Putamen (tissue), 1 donor: ENCODE results near the gene ZFHX2.

ENCODE experiments used
- DNase-seq: peaks from one replicate; pipeline ENCODE4 v3.0.0-alpha.2; 2016; ENCODE audit warnings: low spot score

The ZFHX2 gene

DNA sequence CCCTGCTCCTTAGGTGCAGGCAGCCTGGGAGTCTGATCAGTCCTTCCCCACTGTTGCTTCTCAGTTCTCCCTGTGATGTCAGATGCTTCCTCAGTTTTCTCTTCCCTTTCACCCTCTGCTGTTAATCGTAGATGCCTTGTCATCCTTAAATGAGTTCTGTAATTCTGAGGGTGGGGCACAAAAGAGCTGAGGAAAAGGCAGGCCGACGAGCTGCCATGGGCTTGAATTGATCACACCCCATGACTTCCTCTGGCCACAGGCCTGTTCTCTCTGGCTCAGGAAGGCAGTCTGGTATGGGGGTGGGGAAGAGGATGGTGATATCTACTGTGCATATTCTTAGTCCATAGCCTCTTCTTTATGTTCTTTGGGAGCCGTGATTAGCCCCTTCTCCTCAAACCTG, 21.3 kb upstream of the ZFHX2 start:
- no peak for DNase-seq

DNA sequence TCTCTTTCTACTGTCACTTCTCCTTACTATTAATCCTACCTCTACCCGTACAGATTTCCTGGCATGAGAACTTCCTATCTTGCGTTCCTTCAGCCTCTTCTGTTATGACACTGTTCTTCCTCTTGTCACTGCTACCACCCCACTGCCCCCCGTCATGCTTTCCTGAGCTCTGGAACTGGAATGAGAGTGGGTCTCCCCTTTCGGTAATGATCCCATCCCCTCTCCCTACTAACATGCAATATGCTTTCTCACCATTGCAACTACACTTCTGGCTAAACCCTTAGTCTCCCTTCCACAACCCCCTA, 20.9 kb upstream of the ZFHX2 start:
- no peak for DNase-seq

- DNase-seq: no peak
Observed at GRCh38 chr14:23571701-23572523, 20.3 kb upstream of the ZFHX2 start.

- DNase-seq: no peak
Observed at GRCh38 chr14:23570806-23571483, 19.4 kb upstream of the ZFHX2 start.

GRCh38 chr14:23569443-23570151, 18.0 kb upstream of the ZFHX2 start:
- DNase-seq: peak; percentile 90

GRCh38 chr14:23568600-23569331, 17.2 kb upstream of the ZFHX2 start:
- DNase-seq: peak; percentile 83

DNA sequence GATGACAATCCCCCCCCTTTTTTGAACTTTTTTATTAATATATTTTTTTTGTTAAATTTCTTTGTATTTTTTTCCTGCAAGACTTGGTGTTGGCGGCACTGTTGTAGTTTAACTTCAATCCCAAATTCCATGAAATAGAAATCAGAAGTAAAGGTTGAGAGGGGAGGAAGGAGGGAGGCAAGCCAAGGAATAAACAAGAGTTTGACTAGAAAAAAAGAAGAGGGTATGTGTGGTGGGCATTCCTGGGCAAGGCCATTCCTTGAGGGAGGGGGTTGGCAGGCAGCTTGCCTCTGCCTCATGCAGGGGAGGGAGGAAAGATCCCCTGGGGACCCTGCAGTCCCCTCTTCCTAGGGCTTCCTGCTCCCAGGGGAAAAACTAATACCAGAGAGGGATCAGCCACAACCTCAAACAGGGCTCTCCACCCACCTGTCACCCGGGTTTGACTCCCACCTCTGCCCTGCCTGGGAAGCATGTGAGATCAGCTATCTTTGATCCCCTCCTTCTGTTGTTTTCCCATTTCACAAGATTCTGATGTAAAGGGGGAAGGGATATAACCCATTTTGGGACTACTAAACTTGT, 16.5 kb upstream of the ZFHX2 start:
- DNase-seq: no peak

DNA sequence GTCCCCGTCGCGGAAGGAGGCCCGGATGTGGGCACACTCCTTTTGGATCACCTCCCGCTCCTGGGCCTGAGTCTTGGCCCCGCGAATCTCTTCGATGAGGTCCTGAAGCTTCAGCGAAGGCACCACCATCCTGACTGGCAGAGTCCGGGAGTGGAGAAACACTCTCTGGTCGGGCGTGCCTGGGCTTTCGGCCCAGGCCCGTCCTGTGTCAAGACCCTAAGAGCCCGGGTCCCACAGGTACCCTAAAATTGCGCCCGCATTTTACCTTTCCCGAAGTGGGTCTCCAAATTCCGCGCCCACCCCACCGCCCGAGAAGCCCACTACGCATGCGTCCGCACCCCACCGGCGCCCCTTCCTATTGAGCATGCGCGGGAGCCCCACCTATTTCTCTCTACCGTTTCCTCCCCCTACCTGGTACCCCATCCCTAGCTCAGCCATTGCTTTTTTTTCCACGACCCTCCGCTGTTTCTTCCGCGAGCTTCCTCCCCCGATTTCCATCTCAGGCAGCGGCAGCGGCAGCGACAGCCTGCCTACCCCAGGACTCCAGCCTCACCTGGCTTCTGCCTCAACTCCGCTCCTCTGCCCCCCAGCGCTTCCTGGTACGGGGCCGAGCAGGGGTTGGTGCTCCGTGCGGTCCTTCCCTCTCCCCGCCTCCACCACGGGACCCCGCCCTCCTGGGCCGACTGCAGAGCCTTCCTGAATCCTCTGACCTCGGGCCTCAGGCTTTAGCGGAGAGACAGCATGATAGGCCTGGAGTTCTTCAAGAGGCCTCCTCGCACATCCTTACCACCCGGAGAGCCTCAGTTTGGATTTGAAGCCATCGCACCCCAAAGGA, 15.8 kb upstream of the ZFHX2 start, which contains the start of gene AP1G2:
Gene AP1G2 (minus strand): TSS at position 606 of the 835 bp plus-strand sequence. CDS start 477 bp downstream, at position 129.
- DNase-seq: peak; percentile 69

GRCh38 chr14:23566778-23567185, 15.2 kb upstream of the ZFHX2 start:
- no peak for DNase-seq

GRCh38 chr14:23566112-23566777, 14.7 kb upstream of the ZFHX2 start:
- DNase-seq: no peak

DNA sequence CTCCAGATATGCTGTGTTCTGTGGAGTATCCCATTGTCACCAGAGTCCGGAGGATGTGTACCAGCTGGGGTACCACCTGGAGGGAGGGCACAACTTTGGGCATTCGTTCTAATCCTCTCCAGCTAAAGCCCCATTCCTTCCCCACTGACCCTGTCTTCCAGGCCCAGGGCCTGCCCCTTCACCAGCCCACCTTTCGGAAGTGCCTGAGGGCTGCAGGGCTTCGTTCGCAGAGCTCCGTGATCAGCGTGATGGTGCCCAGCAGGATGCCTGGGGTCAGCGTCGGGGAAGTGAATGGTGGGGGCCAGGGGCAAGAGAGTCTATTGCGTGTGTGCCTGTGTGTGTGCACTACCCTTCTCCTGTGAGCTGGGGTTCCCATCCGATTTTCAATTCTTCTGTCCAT, 14.1 kb upstream of the ZFHX2 start:
- DNase-seq: no peak

DNA sequence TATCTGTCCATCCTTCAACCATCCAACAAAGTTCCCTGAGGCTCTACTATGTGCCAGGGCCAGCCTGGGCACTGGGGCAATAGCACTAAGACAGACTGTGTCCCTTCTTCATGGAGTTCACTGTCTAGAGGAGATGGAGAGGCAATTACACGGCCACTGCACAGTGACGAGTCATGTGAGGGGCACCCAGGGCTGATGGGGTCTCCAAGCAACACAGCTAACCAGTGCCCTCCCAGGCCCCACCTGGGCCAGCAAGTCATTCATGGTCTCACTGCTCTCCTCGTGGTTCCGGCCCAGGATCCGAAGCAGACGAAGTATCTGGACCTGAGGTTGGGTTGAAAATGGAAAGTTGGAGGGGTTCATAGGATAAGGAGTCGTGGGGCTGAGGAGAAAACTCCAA, 13.3 kb upstream of the ZFHX2 start:
- no peak for DNase-seq

- DNase-seq: no peak
Observed at GRCh38 chr14:23564181-23564812, 12.7 kb upstream of the ZFHX2 start.

DNA sequence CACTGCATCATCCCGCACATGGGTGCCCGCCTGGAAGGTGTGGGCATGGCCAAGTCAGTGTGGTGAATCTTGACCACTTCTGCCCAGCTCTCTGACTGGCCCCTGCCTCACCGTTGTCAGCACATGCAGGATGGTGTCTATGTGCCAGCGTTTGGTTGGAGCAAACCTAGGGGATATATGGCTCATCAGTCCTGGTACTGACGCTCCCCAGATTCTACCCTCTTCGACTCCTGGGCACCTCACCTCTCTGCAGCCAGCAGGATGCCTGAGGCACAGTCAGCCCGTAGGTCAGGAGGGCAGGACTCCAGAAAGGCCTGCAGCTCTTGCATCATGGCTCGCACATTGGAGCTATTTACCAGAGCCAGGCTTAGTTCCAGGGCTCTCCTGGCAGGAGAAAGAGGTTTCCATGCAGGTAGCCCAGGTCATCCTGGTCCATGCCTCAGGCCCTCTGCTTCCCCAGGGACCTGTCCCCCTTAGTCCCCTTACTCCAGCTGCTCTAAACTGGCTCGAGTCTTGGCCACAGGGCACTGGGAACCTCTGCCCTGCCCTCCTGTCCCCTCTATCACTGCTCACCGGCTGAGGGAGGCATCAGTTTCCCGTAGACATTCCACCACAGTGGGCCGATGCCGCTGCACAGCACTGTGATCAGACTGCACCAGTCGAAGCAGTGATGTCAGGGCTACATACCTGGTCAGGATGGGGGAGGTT, 12.1 kb upstream of the ZFHX2 start:
- no peak for DNase-seq

- DNase-seq: no peak
Observed at GRCh38 chr14:23562822-23563472, 11.4 kb upstream of the ZFHX2 start.

DNA sequence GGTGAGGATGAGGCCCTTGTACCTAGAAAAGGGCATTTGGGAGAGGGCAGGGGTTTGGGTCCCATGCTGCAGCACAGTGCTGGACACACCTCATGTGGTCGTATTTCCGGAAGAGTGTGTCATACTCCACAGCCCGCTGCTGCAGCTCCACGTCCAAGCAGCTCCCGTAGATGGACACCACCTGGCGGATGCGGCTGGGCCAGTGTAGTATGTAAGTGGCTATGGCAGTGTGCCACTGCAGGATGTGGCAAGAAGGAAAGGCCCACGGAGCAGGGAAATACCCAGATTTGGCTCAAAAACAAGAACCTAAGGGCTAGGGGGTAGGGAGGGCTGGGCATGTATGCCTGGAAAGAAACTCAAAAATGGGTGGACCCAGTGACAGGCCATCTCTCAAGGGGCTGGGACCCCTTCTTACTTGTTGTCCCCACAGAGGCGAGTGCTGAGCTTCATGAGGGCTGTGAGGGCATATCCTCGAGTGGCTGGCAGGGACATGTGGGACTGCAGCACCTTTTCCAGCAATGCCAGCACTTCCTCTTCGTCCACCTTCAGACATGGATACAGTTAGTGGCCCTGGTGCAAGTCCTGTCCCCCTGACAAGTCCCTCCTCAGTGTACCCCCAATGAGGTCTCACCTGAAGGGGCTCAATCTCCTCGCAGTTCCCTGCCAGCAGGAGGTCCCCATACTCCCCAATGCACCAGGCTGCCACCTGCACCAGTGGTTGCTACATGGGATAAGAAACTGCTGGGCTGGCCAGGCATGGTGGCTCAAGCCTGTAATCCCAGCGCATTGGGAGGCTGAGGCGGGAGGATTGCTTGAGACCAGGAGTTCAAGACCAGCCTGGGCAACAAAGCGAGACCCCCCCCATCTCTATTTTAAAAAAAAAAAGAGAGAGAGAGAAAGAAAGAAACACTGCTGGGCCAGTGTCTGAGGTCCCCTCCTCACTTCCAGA, 10.6 kb upstream of the ZFHX2 start:
- DNase-seq: no peak

GRCh38 chr14:23561259-23561658, 9.7 kb upstream of the ZFHX2 start:
- no peak for DNase-seq
